ENCODE data around the gene DAP. TPM values are rescaled to one million over a fixed set of nuclear protein-coding genes. Genes with fewer than 3 reads are reported as not detected.

DAP gene
- total RNA-seq, 1 experiment from 2014 or later, result 47.2 TPM

DNA sequence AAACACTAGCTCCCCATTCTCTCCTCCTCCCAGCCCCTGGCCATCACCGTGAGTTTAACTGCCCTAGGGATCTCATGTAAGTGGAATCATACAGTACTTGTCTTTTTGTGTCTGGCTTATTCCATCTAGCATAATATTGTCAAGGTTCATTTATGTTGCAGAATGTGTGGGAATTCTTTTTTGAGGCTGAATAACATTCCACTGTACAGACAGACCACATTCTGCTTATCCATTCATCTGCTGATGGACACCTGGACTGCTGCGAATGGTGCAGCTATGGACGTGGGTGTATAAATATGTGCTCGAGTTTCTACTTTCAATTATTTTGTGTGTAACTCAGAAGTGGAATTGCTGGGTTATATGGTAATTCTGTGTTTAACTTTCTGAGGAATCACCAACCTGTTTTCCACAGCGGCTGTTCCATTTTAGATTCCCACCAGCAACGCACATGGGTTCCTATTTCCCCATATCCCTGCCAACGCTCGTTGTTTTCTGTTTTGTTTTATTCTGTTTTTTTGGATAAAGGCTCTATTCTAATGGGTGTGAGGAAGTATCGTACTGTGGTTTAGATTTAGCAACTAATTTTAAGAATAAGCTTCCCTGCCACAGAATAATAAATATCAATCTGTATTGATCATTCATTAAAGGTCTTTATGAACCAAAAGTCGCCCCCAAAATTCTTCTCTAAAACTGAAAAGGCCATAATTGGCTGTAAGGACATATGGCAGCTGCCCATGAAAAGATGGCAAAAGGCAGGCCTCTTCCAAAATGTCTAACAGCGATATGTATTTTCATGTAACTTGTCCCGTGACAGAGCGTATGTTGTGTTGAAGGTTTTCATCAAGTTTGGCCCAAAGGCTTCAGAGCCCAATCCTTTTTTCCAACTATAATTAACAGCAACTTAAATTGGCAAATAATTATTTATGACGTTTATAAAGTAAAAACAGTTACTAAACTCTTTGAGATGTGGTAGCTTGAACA lies 70.3 kb downstream of the DAP start:
- no peak overlapping the region for H3K4me2 ChIP-seq (ENCODE audit: insufficient read depth, insufficient read length, low read length)

More for the DNA sequence above, 70.3 kb downstream of the DAP start:
- Histone ChIP-seq H3K79me2 (ENCODE audit: insufficient read depth, low read length) (no peaks in the 10 kb centered on the region), H3K9ac (ENCODE audit: extremely low read depth, insufficient read length, low read length) (no peak overlapping the region), H3K18ac (ENCODE audit: insufficient read length, low read depth, low read length) (no peak overlapping the region), H3K23ac (ENCODE audit: insufficient read length, low read depth, low read length) (no peak overlapping the region), H3K27ac (ENCODE audit: insufficient read length, low read depth, low read length) (no peak overlapping the region), H4K5ac (ENCODE audit: insufficient read length, low read depth, low read length) (no peak overlapping the region), H3T11ph (ENCODE audit: low read length) (no peak overlapping the region), H3K79me1 (ENCODE audit: insufficient read depth, low read depth, low read length, poor library complexity, severe bottlenecking) (no peaks in the 10 kb centered on the region), H3K4ac (ENCODE audit: low read depth, low read length) (no peak overlapping the region), H2AFZ (ENCODE audit: low read length) (no peak overlapping the region), H3K23me2 (ENCODE audit: insufficient read length, low read depth, low read length, poor library complexity, severe bottlenecking) (no peaks in the 10 kb centered on the region), H2BK15ac (ENCODE audit: low read depth, low read length) (no peak overlapping the region), H3K4me1 (ENCODE audit: insufficient read depth, low read length) (peaks cover 2% of the 10 kb centered on the region; the same call in 1 of the 2 replicates), H4K20me1 (ENCODE audit: control insufficient read depth, insufficient read depth, insufficient read length) (no peaks in the 10 kb centered on the region), H3K27me3 (ENCODE audit: insufficient read depth, low read length) (no peaks in the 10 kb centered on the region), H2BK12ac (ENCODE audit: insufficient read length, low read depth, low read length) (no peak overlapping the region), H3K14ac (ENCODE audit: insufficient read depth, low read length) (no peak overlapping the region), H4K8ac (replicated peaks; ENCODE audit: insufficient read length, low read depth, low read length) (no peak overlapping the region), H2BK5ac (ENCODE audit: insufficient read length, low read length) (no peak overlapping the region), H3K9me3 (ENCODE audit: control insufficient read depth, low read depth, low read length) (no peaks in the 10 kb centered on the region), H2BK20ac (ENCODE audit: low read depth, low read length, poor library complexity, severe bottlenecking) (no peak overlapping the region), H2AK5ac (ENCODE audit: insufficient read length, low read length) (no peak overlapping the region), H4K91ac (ENCODE audit: insufficient read length, low read depth, low read length) (no peak overlapping the region), H2BK120ac (ENCODE audit: low read depth, low read length, poor library complexity, severe bottlenecking) (no peak overlapping the region), H3K56ac (ENCODE audit: insufficient read length, low read depth, low read length) (no peak overlapping the region)
- WGBS (ENCODE audit: extremely low coverage, insufficient read length, low lambda C conversion rate), result no CpG with 5 or more reads among the region's 14 CpGs
- Mint-ChIP-seq H3K4me1 (peaks cover 15 to 22% of the 10 kb centered on the region in 2 experiments), H3K36me3 (ENCODE audit: insufficient read depth in 1 of 3, low read depth in 3 of 3) (peaks cover 8 to 16% (median 16%) of the 10 kb centered on the region in 3 experiments), H3K9me3 (peaks cover 12 to 16% of the 10 kb centered on the region in 2 experiments; a peak in 4 of 5 replicates), H3K27me3 (ENCODE audit: low read depth) (no peaks in the 10 kb centered on the region), H3K4me3 (no peak overlapping the region), H3K27ac (no peak overlapping the region; a peak in 1 of 7 replicates)
- TF ChIP-seq, protein P1, sequence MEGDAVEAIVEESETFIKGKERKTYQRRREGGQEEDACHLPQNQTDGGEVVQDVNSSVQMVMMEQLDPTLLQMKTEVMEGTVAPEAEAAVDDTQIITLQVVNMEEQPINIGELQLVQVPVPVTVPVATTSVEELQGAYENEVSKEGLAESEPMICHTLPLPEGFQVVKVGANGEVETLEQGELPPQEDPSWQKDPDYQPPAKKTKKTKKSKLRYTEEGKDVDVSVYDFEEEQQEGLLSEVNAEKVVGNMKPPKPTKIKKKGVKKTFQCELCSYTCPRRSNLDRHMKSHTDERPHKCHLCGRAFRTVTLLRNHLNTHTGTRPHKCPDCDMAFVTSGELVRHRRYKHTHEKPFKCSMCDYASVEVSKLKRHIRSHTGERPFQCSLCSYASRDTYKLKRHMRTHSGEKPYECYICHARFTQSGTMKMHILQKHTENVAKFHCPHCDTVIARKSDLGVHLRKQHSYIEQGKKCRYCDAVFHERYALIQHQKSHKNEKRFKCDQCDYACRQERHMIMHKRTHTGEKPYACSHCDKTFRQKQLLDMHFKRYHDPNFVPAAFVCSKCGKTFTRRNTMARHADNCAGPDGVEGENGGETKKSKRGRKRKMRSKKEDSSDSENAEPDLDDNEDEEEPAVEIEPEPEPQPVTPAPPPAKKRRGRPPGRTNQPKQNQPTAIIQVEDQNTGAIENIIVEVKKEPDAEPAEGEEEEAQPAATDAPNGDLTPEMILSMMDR (conservative IDR thresholded peaks at IDR 0.05), result no peak
- DNase-seq, result no peak

Measured in H9 (cell line).